Neural crest cell (in vitro differentiated cells): ENCODE results near the gene MBOAT2. TPM values are rescaled to one million over a fixed set of nuclear protein-coding genes. Genes with fewer than 3 reads are reported as not detected.

Experiments used
- DNase-seq: peaks from one replicate; pipeline ENCODE4 v3.0.0; 2021; ENCODE audit warnings: low read depth, mixed read lengths, low spot score
- H3K27ac Mint-ChIP-seq: one replicate; pipeline ENCODE4 v1.8.0; 2021; ENCODE audit warnings: mild to moderate bottlenecking, mixed read lengths; ENCODE audit not compliant: unreplicated experiment
- H3K27me3 Mint-ChIP-seq: 2 replicates; pipeline ENCODE4 v1.8.0; 2021; ENCODE audit warnings: low read depth, mild to moderate bottlenecking, mixed read lengths
- H3K36me3 Mint-ChIP-seq: 2 replicates; pipeline ENCODE4 v1.8.0; 2021; ENCODE audit warnings: low read depth, mild to moderate bottlenecking, mixed read lengths
- H3K4me1 Mint-ChIP-seq: 2 replicates; pipeline ENCODE4 v1.8.0; 2021; ENCODE audit warnings: mixed read lengths
- H3K4me3 Mint-ChIP-seq: one replicate; pipeline ENCODE4 v1.8.0; 2021; ENCODE audit warnings: mild to moderate bottlenecking, mixed read lengths
- H3K9me3 Mint-ChIP-seq: 2 replicates; pipeline ENCODE4 v1.8.0; 2021; ENCODE audit warnings: mixed read lengths
- CTCF ChIP-seq: fragments of 200-600 bp; sonication (generic); conservative IDR thresholded peaks from 2 replicates; pipeline ENCODE4 v1.5.0; 2021; ENCODE audit warnings: antibody characterized with exemption, mild to moderate bottlenecking
- total RNA-seq: library from RNA; stranded (reverse); gene quantifications from 2 replicates; pipeline ENCODE4 v1.2.1, GENCODE V29; 2021

Gene MBOAT2
- total RNA-seq, 1 donor from 2014 or later: 53.1 TPM

GRCh38 chr2:8841932-8842331 is 161.6 kb downstream of the MBOAT2 start:
- no peaks in the 10 kb centered on the region for H3K27me3 Mint-ChIP-seq
- H3K27ac Mint-ChIP-seq: no peak overlapping the region
- DNase-seq: no peak
- H3K36me3 Mint-ChIP-seq: peaks cover 6% of the 10 kb centered on the region
- H3K4me3 Mint-ChIP-seq: no peak overlapping the region
- no peaks in the 10 kb centered on the region for H3K4me1 Mint-ChIP-seq
- H3K9me3 Mint-ChIP-seq: no peaks in the 10 kb centered on the region
- no peak for TF ChIP-seq CTCF

GRCh38 chr2:8840475-8841091 is 162.9 kb downstream of the MBOAT2 start:
- Mint-ChIP-seq H3K4me3 (peak overlapping the region; percentile 45), H3K4me1 (peaks cover 12% of the 10 kb centered on the region), H3K27ac (no peak overlapping the region), H3K36me3 (peaks cover 2% of the 10 kb centered on the region), H3K27me3 (no peaks in the 10 kb centered on the region), H3K9me3 (no peaks in the 10 kb centered on the region)
- TF ChIP-seq CTCF: no peak
- DNase-seq: no peak

GRCh38 chr2:8839189-8839965 is 164.1 kb downstream of the MBOAT2 start:
- no peak for TF ChIP-seq CTCF
- H3K36me3 Mint-ChIP-seq: peaks cover 2% of the 10 kb centered on the region
- DNase-seq: no peak
- peaks cover 22% of the 10 kb centered on the region for H3K4me1 Mint-ChIP-seq
- H3K27ac Mint-ChIP-seq: no peak overlapping the region
- H3K27me3 Mint-ChIP-seq: no peaks in the 10 kb centered on the region
- H3K4me3 Mint-ChIP-seq: peak overlapping the region; percentile 58
- H3K9me3 Mint-ChIP-seq: no peaks in the 10 kb centered on the region

GRCh38 chr2:8837795-8838140 is 165.7 kb downstream of the MBOAT2 start:
- H3K36me3 Mint-ChIP-seq: peaks cover 2% of the 10 kb centered on the region
- H3K27me3 Mint-ChIP-seq: no peaks in the 10 kb centered on the region
- peaks cover 28% of the 10 kb centered on the region for H3K4me1 Mint-ChIP-seq
- no peak for DNase-seq
- no peak for TF ChIP-seq CTCF
- H3K9me3 Mint-ChIP-seq: no peaks in the 10 kb centered on the region
- H3K4me3 Mint-ChIP-seq: peak overlapping the region; percentile 99
- no peak overlapping the region for H3K27ac Mint-ChIP-seq

- Mint-ChIP-seq H3K27me3 (no peaks in the 10 kb centered on the region), H3K36me3 (peaks cover 2% of the 10 kb centered on the region), H3K27ac (peak within 1 kb of the TSS; percentile 99), H3K4me3 (peak within 1 kb of the TSS; percentile 99), H3K9me3 (no peaks in the 10 kb centered on the region), H3K4me1 (peaks cover 28% of the 10 kb centered on the region)
- peak; percentile 77 for DNase-seq
- no peak for TF ChIP-seq CTCF
Measured at GRCh38 chr2:8836971-8837794, 166.3 kb downstream of the MBOAT2 start, which contains the start of gene KIDINS220. KIDINS220 (minus strand) TSS chr2:8837613; CDS start chr2:8827093, 10,520 bp downstream.
